SK-N-DZ (cell line): ENCODE measurements around the gene GATAD1.
"Not testable (repeated sequence)": the region's sequence is repeated elsewhere in the genome, so short reads cannot be mapped to it uniquely, and the experiment has no call there.

Experiments used
- DNase-seq: peaks from one replicate; pipeline ENCODE4 v3.0.0-alpha.2; 2015; ENCODE audit warnings: low spot score

The GATAD1 gene

GRCh38 chr7:92479146-92479545 is 31.9 kb downstream of the GATAD1 start:
- DNase-seq, result not testable (repeated sequence)

GRCh38 chr7:92483624-92484023 is 36.3 kb downstream of the GATAD1 start:
- DNase-seq, result not testable (repeated sequence)

DNA sequence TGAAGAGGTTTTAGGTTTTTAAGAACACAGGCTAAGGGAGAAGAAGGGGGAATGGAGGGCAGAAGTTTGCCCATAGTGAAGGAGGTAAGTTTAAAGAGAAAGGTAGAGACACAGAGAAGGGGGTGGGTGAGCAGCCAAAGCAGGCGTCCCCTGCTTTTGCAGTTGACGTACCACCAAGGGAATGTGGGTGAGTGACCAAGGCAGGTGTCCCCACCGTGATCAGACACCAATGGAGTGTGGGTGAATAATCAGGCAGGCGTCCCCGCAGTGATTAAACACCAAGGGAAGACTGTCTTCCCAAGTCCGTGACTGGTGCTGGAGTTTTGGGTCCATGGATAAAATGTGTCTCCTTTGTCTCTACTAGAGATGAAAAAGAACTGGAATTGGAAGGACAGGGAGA is 36.9 kb downstream of the GATAD1 start:
- not testable (repeated sequence) for DNase-seq

GRCh38 chr7:92485267-92485892 is 38.1 kb downstream of the GATAD1 start:
- no peak for DNase-seq

DNA sequence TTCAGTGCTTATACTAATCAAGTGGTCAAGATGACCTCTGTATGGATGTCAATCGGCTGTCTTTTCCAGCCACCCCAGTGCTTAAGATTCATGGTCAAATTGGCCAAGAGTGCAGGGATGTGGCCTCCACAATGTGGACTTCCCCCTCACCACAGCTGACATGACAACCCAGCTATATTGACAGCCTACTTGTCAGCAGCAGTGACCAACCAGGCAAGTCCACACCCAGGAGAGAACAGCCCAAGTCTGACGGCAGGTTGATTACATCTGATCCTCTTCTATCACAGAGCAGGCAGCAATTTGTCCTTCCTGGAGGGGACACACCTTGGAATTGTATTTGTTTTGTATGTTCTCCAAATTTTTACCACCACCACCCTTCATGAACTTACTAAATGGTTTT is 38.7 kb downstream of the GATAD1 start:
- no peak for DNase-seq

DNA sequence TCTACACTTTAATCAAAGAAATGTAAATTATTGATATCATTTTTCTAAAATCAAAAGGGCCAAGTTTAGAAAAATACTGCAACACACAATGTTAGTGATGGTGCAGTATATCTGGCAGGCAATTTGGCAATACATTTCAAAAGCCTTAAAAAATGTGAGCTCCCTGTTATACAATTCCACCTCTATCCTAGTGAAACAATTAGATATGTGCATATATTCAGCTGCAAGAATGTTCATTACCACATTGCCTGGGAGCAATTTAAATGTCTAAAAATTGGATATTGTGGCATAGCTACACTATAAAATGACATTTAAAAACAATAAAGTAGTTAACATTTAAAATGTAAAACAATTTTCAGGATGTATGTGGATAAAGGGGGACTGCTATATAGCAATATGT is 40.5 kb downstream of the GATAD1 start:
- no peak for DNase-seq

DNA sequence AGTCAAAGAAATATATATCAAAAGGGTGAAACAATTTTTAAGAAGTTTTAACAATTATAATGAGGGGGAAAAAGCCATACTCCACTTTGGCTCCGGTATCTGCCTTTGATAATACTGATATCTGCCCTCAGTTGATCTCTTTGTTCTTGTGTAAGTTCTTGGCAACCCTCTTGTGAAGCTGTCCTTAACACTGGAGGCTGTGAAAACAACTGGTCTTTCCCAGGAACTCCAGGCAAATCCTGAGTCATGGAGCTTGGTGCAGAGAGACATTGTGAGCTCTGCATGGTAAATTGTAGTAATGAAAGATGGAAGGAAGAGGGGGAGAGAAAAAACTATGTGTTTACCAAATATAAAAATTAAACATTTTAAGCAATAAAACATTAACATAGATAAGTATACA is 42.4 kb downstream of the GATAD1 start:
- no peak for DNase-seq

DNA sequence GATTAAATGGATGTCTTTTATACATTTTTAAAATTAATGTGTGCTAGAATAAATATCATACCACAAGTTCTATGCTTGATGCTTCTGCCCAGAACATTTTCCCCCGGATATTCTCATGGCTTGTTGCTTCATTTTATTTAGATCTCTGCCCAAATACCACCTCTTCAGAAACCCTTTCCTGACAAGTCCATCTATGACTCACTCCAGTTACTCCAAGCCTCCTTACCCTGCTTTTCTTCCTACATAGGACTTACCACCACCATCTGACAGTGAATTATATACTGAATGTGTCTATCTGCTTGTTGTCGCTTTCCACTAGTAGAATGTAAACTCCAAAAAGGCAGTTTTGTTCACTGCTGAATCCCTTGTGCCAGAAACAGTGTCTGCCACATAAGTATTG is 49.6 kb downstream of the GATAD1 start:
- no peak for DNase-seq

- no peak for DNase-seq
Observed at GRCh38 chr7:92498557-92498956, 51.3 kb downstream of the GATAD1 start.

DNA sequence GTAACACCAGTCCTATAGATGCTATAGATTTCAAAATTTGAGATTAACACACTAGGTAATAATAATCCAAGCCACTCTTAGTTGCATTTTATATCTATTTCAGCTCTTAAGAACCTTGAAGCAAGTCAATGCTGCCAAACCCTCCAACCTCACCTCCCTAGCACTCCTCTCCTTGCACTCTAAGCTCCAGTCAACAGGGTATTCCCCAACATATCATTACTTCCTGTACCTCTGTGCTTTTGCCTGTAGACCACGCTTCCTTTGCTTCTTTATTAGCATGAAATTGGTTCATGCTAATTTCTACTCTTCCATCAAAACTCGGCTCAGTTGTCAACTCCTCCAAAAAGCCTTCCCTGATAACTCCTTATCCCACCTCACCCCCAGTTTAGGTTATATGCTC is 56.5 kb downstream of the GATAD1 start:
- DNase-seq, result no peak

GRCh38 chr7:92504563-92504962 is 57.3 kb downstream of the GATAD1 start:
- no peak for DNase-seq

GRCh38 chr7:92506363-92506762 is 59.1 kb downstream of the GATAD1 start:
- DNase-seq, result no peak

- no peak for DNase-seq
Observed at GRCh38 chr7:92508946-92509345, 61.7 kb downstream of the GATAD1 start.
